CD4-positive, alpha-beta T cell treated with Interleukin-15 for 1 hour (primary cell): ENCODE measurements around the gene NCOA6.

Experiments
- DNase-seq: peaks from one replicate; pipeline ENCODE4 v3.0.0-alpha.2; 2020

NCOA6 gene

GRCh38 chr20:34703424-34704176, 121.9 kb downstream of the NCOA6 start:
- DNase-seq = no peak

GRCh38 chr20:34703061-34703423, 122.4 kb downstream of the NCOA6 start:
- DNase-seq = no peak

- no peak for DNase-seq
These were observed 123.9 kb downstream of the NCOA6 start for GRCh38 chr20:34701405-34702085.

- DNase-seq = no peak
These were observed 132.0 kb downstream of the NCOA6 start for GRCh38 chr20:34693414-34693813.

- DNase-seq = no peak
These were observed 133.6 kb downstream of the NCOA6 start for GRCh38 chr20:34691838-34692237.

GRCh38 chr20:34689486-34689885, 136.0 kb downstream of the NCOA6 start:
- no peak for DNase-seq

- no peak for DNase-seq
These were observed 141.8 kb downstream of the NCOA6 start for GRCh38 chr20:34683667-34684066.

GRCh38 chr20:34680586-34681175, 144.8 kb downstream of the NCOA6 start:
- no peak for DNase-seq

- peak; percentile 95 for DNase-seq
These were observed 148.6 kb downstream of the NCOA6 start, which contains the start of gene PIGU for GRCh38 chr20:34676642-34677373. TSS of gene PIGU (minus strand) at chr20:34677092. CDS start at chr20:34677085, 7 bp downstream.

- DNase-seq = no peak
These were observed 149.3 kb downstream of the NCOA6 start for GRCh38 chr20:34675993-34676641.

GRCh38 chr20:34675561-34675960, 149.9 kb downstream of the NCOA6 start:
- no peak for DNase-seq

- DNase-seq = no peak
These were observed 152.0 kb downstream of the NCOA6 start for GRCh38 chr20:34673412-34673811.

- DNase-seq = no peak
These were observed 156.4 kb downstream of the NCOA6 start for GRCh38 chr20:34669094-34669493.
